Activated naive CD4-positive, alpha-beta T cell treated with anti-CD3 and anti-CD28 coated beads, Interleukin-2, amount 50 U/mL, for 24 hours (primary cell): ENCODE results near the gene FAM234A.
"Not testable (repeated sequence)": the region's sequence is repeated elsewhere in the genome, so short reads cannot be mapped to it uniquely, and the experiment has no call there.

Source experiments
- H3K27ac Mint-ChIP-seq: one replicate; pipeline ENCODE4 v1.8.0; 2021; ENCODE audit warnings: mild to moderate bottlenecking, mixed read lengths
- H3K27me3 Mint-ChIP-seq: one replicate; pipeline ENCODE4 v1.8.0; 2021; ENCODE audit warnings: mixed read lengths
- H3K36me3 Mint-ChIP-seq: one replicate; pipeline ENCODE4 v1.8.0; 2021; ENCODE audit warnings: mixed read lengths
- H3K4me1 Mint-ChIP-seq: one replicate; pipeline ENCODE4 v1.8.0; 2021; ENCODE audit warnings: mixed read lengths
- H3K4me3 Mint-ChIP-seq: one replicate; pipeline ENCODE4 v1.8.0; 2021; ENCODE audit warnings: mild to moderate bottlenecking, mixed read lengths
- H3K9me3 Mint-ChIP-seq: one replicate; pipeline ENCODE4 v1.8.0; 2021; ENCODE audit warnings: mixed read lengths

Gene FAM234A

DNA sequence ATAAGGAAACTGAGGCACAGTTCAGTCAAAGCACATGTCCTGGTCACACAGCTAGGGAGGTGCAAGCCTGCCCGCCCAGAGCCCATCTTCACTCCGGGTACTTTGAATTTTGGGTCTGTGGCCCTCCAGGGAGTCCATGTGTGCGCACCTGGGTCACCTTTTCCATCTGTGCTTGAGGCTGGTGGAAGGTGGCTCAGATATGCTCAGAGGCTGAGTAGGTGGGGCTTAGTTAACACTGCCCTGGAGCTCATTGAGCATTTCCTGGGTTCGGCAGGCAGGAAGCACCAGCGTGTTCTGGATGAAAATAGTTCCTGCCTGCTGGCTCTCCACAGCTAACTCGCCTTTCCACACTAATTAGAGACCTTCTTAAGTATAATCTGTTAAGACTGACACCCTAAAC lies 19.2 kb downstream of the FAM234A start:
- Mint-ChIP-seq H3K36me3 (peaks cover 12% of the 10 kb centered on the region), H3K9me3 (no peaks in the 10 kb centered on the region), H3K27ac (no peak overlapping the region), H3K4me1 (peaks cover 26% of the 10 kb centered on the region), H3K4me3 (peak overlapping the region; percentile 4), H3K27me3 (no peaks in the 10 kb centered on the region)

DNA sequence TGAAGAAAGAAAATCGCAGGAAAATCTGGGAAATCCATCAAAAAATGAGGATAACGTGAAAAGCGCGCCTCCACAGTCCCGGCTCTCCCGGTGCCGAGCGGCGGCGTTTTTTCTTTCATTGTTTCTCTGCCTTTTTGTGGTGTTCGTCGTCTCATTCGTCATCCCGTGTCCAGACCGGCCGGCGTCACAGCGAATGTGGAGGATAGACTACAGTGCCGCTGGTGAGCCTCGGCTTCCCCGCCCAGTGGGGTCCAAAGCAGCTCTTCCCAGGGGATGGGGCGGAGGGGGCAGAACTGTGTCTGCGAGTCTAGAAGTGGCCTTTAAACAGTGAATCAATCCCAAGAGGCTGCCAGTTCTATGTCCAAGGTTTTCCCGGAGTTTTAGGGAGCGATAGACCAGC lies 19.8 kb downstream of the FAM234A start:
- no peak overlapping the region for H3K4me3 Mint-ChIP-seq
- peaks cover 26% of the 10 kb centered on the region for H3K4me1 Mint-ChIP-seq
- no peaks in the 10 kb centered on the region for H3K27me3 Mint-ChIP-seq
- no peak overlapping the region for H3K27ac Mint-ChIP-seq
- H3K9me3 Mint-ChIP-seq, result no peaks in the 10 kb centered on the region
- H3K36me3 Mint-ChIP-seq, result peaks cover 14% of the 10 kb centered on the region

DNA sequence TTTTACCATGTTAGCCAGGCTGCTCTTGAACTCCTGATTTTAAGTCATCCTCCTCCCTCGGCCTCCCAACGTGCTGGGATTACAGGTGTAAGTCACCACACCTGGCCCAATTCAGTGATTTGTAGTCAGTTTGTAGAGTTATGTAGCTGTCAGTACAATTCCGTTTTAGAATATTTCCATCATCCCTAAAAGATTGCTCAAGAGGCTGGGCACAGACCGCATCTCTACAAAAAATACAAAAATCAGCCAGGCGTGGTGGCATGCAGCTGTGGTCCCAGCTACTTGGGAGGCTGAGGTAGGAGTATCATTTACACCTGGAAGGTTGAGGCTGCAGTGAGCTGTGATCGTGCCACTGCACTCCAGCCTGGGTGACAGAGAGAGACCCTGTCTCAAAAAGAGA lies 20.6 kb downstream of the FAM234A start:
- no peak overlapping the region for H3K27ac Mint-ChIP-seq
- peaks cover 26% of the 10 kb centered on the region for H3K4me1 Mint-ChIP-seq
- H3K4me3 Mint-ChIP-seq, result no peak overlapping the region
- peaks cover 13% of the 10 kb centered on the region for H3K36me3 Mint-ChIP-seq
- no peaks in the 10 kb centered on the region for H3K27me3 Mint-ChIP-seq
- H3K9me3 Mint-ChIP-seq, result no peaks in the 10 kb centered on the region

DNA sequence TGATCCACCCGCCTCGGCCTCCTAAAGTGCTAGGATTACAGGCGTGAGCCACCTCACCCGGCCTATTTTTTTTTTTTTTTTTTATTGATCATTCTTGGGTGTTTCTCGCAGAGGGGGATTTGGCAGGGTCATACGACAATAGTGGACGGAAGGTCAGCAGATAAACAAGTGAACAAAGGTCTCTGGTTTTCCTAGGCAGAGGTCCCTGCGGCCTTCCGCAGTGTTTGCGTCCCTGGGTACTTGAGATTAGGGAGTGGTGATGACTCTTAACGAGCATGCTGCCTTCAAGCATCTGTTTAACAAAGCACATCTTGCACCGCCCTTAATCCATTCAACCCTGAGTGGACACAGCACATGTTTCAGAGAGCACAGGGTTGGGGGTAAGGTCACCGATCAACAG lies 23.5 kb downstream of the FAM234A start:
- not testable (repeated sequence) for H3K27ac Mint-ChIP-seq, H3K9me3 Mint-ChIP-seq, H3K36me3 Mint-ChIP-seq, H3K27me3 Mint-ChIP-seq, H3K4me3 Mint-ChIP-seq
- peaks cover 16% of the 10 kb centered on the region for H3K4me1 Mint-ChIP-seq

DNA sequence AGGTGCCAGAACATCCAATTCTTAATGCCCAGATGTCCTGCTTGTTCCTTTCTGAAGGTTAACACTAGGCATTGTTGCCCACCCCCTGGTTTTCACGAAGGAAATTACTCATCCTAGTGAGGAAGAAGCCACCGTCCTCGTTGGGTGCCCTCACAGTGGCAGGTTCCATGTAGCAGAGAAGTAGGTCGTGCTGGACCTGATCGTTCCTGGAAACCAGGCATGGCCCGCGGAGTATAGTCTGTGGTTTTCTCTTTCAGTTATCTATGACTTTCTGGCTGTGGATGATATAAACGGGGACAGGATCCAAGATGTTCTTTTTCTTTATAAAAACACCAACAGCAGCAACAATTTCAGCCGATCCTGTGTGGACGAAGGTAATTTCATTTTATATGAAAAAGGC lies 24.6 kb downstream of the FAM234A start:
- Mint-ChIP-seq H3K27ac (no peak overlapping the region), H3K36me3 (peaks cover 9% of the 10 kb centered on the region), H3K4me1 (peaks cover 7% of the 10 kb centered on the region), H3K27me3 (no peaks in the 10 kb centered on the region), H3K9me3 (no peaks in the 10 kb centered on the region), H3K4me3 (no peak overlapping the region)

DNA sequence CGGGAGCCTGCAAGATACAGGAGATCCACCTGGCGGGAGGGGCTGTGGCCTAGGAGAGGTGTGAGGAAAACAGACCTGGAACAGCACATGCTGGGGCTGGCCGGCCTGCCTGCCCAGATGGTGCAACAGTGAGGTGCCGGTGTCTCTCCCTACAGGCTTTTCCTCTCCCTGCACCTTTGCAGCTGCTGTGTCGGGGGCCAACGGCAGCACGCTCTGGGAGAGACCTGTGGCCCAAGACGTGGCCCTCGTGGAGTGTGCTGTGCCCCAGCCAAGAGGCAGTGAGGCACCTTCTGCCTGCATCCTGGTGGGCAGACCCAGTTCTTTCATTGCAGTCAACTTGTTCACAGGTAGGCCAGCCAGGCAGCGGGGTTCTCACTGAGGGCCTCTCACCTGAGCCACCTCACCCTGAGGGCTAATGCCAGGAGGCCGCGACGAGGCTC lies 25.2 kb downstream of the FAM234A start:
- no peaks in the 10 kb centered on the region for H3K9me3 Mint-ChIP-seq

DNA sequence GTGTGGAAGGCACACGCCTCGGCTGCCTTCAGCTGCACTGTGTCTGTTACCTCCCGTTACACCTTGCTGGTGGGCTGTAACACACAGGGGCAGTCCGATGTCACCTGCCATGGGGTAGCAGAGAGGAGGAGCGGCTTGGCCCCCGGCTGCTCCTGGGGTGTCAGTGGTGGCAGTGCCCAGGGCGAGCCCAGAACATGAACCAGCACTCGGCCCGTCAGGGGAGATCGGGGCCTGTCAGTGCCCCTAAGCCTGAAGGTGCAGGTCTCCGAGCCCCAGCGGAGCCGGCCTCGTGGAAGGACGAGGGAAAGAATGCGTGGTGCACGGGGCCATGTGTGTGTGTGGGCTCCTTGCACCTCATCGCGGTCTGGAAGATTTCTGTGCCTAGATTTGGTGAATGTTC lies 25.7 kb downstream of the FAM234A start:
- peaks cover 7% of the 10 kb centered on the region for H3K36me3 Mint-ChIP-seq
- H3K4me3 Mint-ChIP-seq, result no peak overlapping the region
- no peaks in the 10 kb centered on the region for H3K27me3 Mint-ChIP-seq
- no peaks in the 10 kb centered on the region for H3K9me3 Mint-ChIP-seq
- H3K27ac Mint-ChIP-seq, result no peak overlapping the region
- peaks cover 6% of the 10 kb centered on the region for H3K4me1 Mint-ChIP-seq

More for the DNA sequence above, 25.2 kb downstream of the FAM234A start:
- H3K36me3 Mint-ChIP-seq, result peaks cover 9% of the 10 kb centered on the region
- peaks cover 6% of the 10 kb centered on the region for H3K4me1 Mint-ChIP-seq
- H3K4me3 Mint-ChIP-seq, result no peak overlapping the region
- H3K27me3 Mint-ChIP-seq, result no peaks in the 10 kb centered on the region
- no peak overlapping the region for H3K27ac Mint-ChIP-seq

DNA sequence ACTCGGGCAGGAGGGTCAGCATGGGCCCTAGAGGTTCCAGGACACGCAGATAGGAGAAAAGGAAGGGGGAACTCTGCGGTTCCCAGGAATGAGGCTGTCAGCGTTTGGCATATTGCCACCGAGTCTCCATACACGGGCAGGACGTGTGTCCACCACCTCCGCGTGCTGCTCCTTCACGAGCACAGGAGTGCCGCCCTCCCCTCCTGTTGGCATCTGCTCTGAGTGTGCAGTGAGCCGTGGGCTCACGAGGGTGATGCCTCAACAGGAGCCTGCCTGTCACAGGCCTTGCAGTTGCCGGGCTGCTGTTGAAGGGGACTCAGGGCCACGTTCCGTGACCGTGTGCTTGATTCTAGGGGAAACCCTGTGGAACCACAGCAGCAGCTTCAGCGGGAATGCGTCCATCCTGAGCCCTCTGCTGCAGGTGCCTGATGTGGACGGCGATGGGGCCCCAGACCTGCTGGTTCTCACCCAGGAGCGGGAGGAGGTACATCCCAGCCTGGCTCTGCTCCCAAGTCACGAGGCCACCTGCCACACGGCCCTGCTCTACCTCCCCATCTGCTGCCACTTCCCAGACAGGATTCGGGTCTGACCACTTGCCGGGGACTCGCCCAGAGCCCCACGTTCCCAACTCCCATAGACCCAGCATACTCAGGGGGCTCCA lies 26.5 kb downstream of the FAM234A start:
- Mint-ChIP-seq H3K4me1 (peaks cover 1% of the 10 kb centered on the region), H3K4me3 (no peak overlapping the region), H3K9me3 (no peaks in the 10 kb centered on the region), H3K27ac (no peak overlapping the region), H3K27me3 (no peaks in the 10 kb centered on the region), H3K36me3 (peaks cover 2% of the 10 kb centered on the region)

DNA sequence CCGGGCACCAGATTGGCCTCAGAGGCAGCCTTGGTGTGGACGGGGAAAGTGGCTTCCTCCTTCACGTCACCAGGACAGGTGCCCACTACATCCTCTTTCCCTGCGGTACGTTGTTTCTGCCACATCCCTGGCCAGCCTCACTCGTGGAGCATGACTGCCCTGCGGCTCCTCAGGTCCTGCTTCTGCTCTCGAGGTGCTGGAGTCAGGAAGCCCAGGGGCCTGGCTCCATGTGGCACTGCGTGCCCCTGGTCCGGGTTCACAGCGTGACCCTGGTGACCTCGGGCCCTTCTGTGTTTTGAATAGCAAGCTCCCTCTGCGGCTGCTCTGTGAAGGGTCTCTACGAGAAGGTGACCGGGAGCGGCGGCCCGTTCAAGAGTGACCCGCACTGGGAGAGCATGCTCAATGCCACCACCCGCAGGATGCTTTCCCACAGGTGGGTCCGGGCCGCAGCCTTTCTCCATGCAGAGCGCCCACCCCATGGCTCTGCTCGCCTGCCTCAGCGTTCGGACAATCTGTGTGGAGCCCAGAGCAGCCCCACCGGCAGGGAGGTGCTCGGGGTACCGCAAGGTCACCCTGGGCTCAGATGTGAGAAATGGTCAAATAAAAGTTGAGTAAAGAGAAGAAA lies 27.6 kb downstream of the FAM234A start:
- Mint-ChIP-seq H3K4me3 (no peak overlapping the region), H3K27me3 (no peaks in the 10 kb centered on the region), H3K4me1 (no peaks in the 10 kb centered on the region), H3K27ac (no peak overlapping the region), H3K9me3 (no peaks in the 10 kb centered on the region), H3K36me3 (peaks cover 2% of the 10 kb centered on the region)

DNA sequence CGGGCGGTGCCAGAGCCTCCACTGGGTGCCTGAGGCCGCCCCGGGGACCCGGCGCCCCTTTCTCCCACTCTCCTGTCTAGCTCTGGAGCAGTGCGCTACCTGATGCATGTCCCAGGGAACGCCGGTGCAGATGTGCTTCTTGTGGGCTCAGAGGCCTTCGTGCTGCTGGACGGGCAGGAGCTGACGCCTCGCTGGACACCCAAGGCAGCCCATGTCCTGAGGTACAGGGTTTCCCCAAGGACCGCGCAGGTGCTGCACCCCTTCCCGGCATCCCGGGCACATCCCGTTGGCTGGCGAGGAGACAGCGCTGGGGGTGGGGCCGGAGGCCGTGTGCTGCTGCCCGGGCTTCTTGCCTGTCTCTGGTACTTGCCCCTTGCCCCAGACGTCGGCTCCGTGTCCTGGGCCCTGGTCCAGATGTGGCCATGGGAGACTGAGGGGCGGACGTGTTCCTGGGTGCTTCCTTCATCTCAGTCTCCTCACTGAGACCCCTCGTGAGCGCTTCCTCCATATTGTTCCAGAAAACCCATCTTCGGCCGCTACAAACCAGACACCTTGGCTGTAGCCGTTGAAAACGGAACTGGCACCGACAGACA lies 28.7 kb downstream of the FAM234A start:
- Mint-ChIP-seq H3K4me1 (no peaks in the 10 kb centered on the region), H3K27me3 (no peaks in the 10 kb centered on the region), H3K27ac (no peak overlapping the region), H3K4me3 (no peak overlapping the region), H3K36me3 (peaks cover 2% of the 10 kb centered on the region), H3K9me3 (no peaks in the 10 kb centered on the region)

DNA sequence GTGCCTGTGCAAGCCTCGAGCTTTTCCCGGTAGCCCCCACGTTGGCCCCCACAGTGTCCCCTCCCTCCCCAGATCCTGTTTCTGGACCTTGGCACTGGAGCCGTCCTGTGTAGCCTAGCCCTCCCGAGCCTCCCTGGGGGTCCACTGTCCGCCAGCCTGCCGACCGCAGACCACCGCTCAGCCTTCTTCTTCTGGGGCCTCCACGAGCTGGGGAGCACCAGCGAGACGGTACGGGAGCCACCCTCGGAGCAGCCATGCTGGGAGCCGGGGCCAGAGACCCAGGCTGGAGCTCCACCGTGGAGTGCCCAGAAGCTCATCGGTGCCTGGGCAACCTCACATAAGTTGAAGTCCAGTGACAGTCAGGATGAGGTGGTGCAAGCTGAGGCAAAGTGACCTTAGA lies 29.3 kb downstream of the FAM234A start:
- no peak overlapping the region for H3K4me3 Mint-ChIP-seq
- no peaks in the 10 kb centered on the region for H3K4me1 Mint-ChIP-seq
- peaks cover 2% of the 10 kb centered on the region for H3K36me3 Mint-ChIP-seq
- no peaks in the 10 kb centered on the region for H3K9me3 Mint-ChIP-seq
- H3K27me3 Mint-ChIP-seq, result no peaks in the 10 kb centered on the region
- H3K27ac Mint-ChIP-seq, result no peak overlapping the region

DNA sequence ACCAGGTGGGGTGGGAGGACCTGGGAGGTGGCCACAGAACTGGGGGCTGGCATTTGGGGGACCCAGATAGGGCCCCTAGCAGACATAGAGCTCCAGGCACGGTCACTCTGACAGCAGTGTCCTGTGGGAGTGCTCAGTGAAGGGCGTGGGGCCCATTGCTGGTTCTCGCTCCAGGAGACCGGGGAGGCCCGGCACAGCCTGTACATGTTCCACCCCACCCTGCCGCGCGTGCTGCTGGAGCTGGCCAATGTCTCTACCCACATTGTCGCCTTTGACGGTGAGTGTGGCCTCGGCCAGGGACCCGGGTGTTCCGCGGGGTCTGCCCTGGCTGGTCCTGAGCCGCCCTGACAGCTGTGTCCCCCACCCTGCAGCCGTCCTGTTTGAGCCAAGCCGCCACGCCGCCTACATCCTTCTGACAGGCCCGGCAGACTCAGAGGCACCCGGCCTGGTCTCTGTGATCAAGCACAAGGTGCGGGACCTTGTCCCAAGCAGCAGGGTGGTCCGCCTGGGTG lies 29.9 kb downstream of the FAM234A start:
- no peaks in the 10 kb centered on the region for H3K36me3 Mint-ChIP-seq
- H3K4me1 Mint-ChIP-seq, result no peaks in the 10 kb centered on the region
- no peaks in the 10 kb centered on the region for H3K9me3 Mint-ChIP-seq
- no peak overlapping the region for H3K27ac Mint-ChIP-seq
- H3K27me3 Mint-ChIP-seq, result no peaks in the 10 kb centered on the region
- no peak overlapping the region for H3K4me3 Mint-ChIP-seq

DNA sequence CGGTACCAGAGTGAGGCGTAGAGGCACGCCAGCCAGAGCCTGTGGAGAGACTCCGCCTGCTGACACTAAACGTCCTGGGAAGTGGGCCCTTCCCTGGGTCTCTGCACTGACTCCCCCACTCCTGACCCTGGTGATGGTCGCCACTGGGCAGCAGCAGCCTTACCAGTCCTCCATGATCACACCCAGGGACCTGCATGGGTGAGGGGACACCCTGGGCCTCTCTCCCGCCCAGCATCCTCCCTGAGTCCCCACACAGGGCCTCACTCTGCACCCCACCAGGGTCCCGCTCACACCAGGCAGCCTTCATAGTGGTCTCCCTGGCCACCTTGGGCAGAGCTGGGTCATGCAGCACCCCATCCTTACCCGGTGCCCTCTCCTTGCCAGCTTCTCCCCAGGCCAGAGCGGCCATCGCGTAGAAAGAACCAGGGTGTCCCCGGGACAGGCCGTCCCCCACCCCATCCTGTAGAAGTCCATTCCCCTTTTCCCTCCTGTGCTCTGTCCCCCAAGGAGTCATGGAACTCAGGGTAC lies 30.4 kb downstream of the FAM234A start:
- Mint-ChIP-seq H3K27ac (no peak overlapping the region), H3K9me3 (no peaks in the 10 kb centered on the region), H3K36me3 (no peaks in the 10 kb centered on the region), H3K27me3 (no peaks in the 10 kb centered on the region), H3K4me1 (no peaks in the 10 kb centered on the region), H3K4me3 (no peak overlapping the region)

DNA sequence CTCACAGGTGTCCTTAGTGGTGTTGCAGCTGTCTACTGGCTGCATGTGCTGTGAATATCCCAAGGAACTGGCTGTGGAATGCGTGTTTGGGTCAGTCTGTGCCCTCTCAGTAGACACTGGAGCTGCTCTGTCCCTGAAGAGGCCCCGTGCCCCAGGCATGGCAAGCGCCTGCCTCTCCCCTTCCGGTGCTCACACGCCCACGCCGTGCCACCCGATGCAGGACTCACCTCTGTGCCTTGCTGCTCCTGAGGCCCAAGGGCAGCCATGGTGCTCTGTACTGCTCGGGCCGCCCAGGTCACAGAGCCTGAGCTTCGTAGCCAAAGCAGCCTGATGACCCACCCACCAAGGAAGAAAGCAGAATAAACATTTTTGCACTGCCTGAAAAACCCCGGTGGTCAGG lies 31.1 kb downstream of the FAM234A start:
- no peaks in the 10 kb centered on the region for H3K9me3 Mint-ChIP-seq
- no peaks in the 10 kb centered on the region for H3K36me3 Mint-ChIP-seq
- no peaks in the 10 kb centered on the region for H3K27me3 Mint-ChIP-seq
- no peak overlapping the region for H3K27ac Mint-ChIP-seq
- H3K4me3 Mint-ChIP-seq, result no peak overlapping the region
- H3K4me1 Mint-ChIP-seq, result no peaks in the 10 kb centered on the region

DNA sequence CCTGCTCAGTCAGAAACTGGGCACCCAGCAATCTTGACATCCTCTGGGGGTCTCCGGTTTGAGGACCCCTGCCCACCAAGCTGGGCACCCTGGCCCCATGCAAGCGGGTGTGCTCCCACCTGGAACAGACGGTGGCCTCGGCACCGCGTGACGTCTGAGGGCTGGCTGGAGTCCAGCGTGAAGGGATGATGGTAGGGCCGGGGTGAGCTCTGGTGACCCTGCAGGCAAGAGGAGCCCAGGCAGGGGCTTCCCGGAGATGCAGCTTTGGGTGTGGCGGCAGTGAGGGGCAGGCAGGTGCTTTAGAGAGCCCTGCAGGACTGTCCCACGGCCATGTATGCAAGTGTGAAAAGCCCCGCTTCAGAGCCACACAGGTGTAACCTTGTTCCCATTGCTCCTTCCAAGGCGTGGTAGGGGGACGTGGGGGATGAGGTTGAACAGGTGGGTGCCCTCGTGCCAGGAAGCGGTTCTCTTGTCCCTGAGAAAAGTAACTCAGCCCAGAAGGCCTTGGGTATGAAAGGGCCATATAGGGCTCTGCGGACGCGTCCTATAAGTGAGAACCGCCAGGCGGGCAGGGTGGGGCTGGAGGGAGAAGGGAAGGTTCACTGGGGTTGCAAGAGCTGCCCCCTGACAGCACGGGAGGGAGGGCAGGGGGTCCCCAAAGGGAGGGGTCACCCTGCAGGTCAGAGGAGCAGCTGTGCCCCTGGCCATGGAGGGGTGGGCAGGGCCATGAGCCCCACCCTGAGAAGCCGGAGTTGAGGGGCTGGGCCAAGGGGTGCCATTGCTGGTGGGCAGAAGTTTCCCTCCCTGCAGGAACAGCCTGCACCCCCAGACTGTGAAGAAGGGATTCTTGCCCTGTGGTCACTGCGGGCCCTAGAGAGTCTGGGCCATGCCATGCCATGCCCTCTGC lies 31.9 kb downstream of the FAM234A start:
- H3K36me3 Mint-ChIP-seq, result no peaks in the 10 kb centered on the region
- no peak overlapping the region for H3K27ac Mint-ChIP-seq
- H3K4me1 Mint-ChIP-seq, result no peaks in the 10 kb centered on the region
- H3K9me3 Mint-ChIP-seq, result no peaks in the 10 kb centered on the region
- H3K4me3 Mint-ChIP-seq, result no peak overlapping the region
- no peaks in the 10 kb centered on the region for H3K27me3 Mint-ChIP-seq
